Suppressor macrophage treated with lipopolysaccharide for 4 hours (primary cell): ENCODE results near the gene RAB40C.

Source experiments
- DNase-seq: peaks from one replicate; pipeline ENCODE4 v3.0.0-alpha.2; 2020

The RAB40C gene

DNA sequence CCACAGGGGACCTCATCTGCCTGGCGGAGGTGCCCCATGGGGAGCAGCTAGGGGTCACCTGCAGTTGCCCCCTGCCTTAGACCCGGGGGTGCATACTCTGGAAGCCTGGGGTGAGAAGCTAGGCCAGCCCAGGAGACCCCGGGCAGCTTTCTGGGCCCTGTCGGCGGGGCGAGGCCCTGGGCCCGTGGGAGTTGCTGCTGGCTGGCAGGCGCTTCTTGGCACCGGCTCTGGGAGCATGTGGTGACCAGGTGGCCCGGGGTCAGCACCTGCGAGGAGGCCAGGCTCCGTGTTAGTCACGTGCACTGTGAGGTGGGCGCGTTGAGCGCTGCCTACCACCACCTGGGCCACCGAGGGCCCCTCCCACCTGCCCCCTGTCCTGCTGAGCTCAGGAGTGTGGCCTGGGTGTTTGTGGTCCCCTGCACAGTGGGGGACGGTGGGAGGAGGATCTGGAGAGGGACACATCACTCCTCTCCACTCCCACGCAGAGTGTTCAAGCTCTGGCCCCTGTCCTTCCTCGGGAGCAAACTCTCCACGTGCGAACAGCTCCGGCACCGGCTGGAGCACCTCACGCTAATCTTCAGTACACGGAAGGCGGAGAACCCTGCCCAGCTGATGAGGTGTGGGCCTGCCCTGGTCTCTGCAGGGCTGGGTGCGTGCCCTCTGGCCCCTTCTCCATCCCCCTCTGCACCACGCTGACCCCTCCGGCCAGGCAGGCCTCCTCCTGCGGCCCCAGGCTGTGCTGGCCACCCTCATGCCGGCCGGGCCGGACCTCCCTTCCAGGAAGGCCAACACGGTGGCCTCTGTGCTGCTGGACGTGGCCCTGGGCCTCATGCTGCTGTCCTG is 14.3 kb upstream of the RAB40C start:
- no peak for DNase-seq

DNA sequence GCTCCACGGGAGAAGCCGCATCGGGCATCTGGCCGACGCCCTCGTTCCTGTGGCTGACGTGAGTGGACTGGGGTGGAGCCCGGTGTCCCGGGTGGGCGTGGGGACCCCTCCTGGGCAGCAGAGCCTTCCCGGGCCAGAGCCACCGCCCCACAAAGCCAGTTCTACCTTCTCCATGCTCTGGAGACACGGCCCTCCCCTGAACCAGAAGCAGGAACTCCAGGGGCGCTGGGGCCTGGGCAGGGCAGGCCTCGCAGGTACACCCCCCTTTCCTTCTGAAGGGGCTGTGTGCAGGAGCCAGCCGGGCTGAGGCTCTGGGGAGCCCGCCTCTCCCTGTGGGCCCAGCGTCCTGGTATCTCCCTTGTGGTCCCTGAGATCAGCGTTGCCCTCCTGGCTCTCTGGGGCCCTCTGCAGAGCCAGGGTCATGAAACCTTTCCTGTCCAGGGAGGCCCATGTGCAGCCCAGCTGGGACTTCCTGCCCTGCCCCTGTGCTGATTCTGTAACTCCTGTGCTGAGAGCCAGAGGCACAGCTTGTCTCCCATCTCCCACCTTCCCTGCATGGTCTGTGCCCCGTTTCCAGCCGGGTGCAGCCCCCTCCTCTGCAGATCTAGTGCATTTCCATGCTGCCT is 13.6 kb upstream of the RAB40C start:
- DNase-seq: no peak

DNA sequence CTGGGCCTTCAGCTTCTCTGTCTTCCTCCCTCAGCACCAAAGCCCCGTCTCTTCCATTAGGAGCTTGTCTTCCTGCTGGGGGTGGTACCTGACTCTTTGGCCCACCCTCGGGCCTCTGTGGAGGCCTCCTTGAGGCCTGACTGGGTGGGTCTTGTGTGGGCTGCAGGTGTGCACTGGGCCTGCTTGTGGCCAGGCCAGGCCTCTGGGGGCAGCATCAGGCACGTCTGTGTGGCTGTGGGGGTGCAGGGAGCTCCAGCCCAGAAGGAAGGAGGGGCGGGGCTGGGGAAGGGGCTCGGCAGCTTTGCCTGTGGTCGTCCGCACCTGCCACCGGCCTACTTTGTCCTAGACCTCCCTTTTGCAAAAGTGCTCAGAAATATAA is 13.1 kb upstream of the RAB40C start:
- no peak for DNase-seq

DNA sequence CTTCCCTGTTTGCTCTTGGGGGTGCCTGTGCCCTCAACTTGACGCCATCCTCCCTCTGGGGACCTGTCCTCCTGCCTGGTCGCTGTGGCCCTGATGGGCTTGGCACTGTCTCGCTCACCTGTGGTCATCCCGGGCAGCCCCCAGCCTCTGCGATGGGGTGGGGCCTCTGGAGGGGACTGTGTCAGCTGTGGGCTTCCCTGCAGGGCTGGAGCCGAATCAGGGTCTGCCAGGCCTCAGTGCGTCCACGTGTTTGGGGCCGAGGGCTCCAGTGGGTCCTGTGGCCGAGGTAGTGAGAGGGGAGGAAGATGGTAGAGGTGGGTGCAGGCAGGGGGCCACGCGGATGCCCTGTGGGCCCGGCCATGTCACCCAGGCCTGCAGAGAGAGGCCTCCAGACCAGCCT is 12.1 kb upstream of the RAB40C start:
- no peak for DNase-seq

DNA sequence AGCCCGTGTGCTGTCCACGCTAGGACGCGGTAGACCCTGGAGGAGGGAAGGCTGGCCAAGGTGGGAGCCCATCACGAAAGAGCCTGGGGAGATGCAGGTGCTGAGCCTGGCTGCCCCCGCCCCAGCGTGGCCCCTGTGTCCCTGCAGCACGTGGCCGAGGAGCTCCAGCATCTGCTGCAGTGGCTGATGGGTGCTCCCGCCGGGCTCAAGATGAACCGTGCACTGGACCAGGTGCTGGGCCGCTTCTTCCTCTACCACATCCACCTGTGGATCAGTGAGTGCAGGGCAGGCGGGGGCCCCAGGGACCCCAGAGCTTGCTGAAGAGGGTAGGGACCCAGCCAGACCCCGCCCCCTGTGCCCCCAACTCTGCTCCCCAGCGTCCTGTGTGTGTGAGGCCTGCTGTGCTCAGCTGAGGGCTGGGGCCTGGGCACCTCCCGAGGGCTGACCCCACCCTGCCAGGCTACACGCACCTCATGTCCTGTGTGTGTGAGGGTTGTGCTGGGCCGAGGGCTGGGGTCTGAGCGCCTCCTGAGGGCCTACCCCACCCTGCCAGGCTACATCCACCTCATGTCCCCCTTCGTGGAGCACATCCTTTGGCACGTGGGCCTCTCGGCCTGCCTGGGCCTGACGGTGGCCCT is 11.5 kb upstream of the RAB40C start:
- DNase-seq: no peak

DNA sequence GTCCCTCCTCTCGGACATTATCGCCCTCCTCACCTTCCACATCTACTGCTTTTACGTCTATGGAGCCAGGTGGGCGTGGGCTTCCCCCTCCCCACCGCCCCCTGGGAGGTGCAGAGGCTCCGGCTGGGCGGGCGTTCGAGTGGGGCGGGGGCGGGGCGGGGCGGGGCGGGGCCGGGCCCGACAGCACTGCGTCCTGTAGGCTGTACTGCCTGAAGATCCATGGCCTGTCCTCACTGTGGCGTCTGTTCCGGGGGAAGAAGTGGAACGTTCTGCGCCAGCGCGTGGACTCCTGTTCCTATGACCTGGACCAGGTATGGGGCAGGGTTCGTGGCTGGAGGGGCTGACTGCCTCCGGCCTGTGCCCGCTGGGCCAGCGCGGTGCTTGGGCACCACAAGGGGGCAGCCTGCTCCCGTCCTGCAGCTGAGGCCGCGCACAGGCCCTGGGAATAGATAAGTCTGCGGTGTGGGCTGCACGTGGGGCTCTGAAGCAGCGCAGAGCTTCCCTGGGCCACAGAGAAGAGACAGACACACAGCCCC is 10.9 kb upstream of the RAB40C start:
- peak; percentile 81 for DNase-seq

DNA sequence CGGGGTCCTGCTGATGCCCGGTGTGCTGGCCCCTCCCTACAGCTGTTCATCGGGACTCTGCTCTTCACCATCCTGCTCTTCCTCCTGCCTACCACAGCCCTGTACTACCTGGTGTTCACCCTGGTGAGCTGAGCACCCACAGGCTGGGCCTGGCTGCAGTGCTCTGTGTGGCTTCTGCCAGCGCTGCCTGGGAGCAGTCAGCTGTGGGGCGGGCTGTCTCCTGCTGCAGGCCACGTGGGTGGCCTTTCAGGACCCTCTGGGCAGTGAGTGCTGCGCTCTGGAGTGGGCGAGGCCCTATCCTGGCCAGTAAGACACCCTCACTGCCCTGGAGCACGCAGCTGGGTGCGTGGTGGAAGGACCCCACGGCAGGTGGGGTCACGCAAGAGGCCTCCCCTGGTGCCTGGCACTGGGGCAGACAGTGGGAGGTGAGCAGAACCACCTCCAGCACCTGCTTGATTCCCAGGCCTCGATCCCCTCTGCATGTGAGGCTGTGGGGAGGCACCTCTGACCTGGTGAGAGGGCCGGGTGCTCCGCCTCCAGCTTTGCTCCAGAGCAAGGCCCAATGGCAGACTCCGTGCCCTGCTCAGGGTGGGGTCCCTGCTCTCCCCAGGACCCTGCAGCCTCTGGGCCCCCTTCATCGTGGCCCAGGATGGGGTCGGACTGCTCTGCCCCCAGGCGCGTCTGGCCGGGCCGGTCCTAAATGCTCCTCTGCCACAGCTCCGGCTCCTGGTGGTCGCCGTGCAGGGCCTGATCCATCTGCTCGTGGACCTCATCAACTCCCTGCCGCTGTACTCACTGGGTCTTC is 9.5 kb upstream of the RAB40C start:
- no peak for DNase-seq

DNA sequence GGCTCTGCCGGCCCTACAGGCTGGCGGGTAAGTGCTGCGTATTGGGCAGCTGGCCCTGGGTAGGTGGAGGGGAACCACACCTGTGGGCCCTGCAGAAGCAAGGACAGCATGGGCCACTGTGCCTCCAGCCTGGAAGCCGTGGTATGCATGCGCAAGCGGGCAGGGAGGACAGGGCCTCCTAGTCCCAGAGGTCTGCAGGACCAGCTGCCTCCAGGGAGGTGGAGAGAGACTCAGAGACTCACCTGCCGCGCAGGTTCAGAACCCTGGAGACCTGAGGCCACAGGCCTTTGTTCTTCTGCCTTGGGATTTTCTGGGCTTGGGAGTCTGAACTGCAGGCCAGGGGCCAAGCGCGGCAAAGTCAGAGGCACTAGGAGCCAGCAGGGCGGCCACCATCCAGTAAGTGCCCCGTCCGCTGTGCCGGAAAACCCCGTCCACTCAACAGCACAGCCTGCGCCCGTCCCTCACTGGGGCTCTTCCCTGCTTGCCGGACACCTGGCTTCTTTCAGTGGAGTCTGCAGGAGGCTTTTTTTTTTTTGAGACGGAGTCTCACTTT is 8.8 kb upstream of the RAB40C start:
- DNase-seq: no peak

DNA sequence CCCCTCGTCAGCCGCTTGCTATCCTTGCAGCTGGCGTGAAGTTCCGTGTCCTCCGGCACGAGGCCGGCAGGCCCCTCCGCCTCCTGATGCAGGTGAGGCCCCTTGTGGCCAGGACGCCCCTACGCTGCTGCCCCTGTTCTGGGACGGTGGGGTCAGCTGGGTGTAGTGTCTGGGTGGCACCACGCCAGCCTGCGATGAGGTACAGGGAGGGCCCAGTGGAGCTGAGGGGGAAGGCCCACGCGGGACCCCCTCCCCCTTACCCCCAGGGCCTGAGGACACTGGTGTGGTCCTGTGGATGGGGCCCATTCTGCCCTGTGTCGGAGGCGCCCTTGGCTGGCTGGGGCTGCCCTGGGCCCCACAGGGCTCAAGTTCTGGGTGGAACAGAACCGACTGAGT is 7.7 kb upstream of the RAB40C start:
- DNase-seq: no peak

DNA sequence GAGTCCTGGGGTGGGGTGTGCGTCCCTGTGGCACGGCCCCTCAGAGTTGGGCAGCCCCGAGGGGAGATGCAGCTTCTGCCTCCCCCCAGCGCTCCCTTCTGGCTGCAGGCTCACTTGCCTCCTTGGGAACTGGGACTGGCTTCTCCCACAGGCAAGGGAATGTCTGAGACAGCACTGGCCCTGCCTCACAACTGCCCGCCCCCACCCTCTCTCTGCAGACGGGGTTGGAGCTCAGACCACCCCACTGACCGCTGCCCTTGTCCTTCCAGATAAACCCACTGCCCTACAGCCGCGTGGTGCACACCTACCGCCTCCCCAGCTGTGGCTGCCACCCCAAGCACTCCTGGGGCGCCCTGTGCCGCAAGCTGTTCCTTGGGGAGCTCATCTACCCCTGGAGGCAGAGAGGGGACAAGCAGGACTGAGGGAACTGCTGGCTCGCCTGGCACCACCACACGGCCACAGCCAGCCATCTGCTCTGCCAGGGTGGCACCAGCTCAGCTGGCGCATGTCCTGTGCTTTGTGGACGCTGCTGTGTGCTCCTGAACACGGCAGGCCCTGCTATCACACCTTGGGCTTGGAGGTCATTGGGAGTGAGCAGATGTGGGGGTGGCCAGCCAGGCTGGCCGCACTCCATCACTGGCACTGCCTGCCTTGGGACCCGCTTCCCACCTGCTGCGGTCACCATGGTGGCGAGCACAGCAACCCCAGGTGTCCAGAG is 7.1 kb upstream of the RAB40C start:
- no peak for DNase-seq

DNA sequence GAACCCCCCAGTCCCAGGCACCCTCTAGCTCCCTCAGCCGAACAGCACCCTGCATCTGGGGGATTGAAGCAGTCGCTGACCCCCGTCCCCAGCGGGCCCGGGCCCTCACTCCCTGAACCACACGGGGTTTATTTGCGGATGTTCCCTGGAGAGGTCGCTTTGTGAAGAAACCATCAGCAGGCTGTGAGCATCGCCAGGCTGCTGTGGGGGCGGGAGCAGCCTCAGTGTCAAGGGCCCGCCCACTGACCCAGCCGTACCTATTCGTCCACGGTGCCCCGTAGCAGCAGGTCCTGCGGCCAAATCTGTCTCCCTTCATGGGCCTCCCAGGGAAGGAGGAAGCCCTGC is 6.4 kb upstream of the RAB40C start:
- no peak for DNase-seq

DNA sequence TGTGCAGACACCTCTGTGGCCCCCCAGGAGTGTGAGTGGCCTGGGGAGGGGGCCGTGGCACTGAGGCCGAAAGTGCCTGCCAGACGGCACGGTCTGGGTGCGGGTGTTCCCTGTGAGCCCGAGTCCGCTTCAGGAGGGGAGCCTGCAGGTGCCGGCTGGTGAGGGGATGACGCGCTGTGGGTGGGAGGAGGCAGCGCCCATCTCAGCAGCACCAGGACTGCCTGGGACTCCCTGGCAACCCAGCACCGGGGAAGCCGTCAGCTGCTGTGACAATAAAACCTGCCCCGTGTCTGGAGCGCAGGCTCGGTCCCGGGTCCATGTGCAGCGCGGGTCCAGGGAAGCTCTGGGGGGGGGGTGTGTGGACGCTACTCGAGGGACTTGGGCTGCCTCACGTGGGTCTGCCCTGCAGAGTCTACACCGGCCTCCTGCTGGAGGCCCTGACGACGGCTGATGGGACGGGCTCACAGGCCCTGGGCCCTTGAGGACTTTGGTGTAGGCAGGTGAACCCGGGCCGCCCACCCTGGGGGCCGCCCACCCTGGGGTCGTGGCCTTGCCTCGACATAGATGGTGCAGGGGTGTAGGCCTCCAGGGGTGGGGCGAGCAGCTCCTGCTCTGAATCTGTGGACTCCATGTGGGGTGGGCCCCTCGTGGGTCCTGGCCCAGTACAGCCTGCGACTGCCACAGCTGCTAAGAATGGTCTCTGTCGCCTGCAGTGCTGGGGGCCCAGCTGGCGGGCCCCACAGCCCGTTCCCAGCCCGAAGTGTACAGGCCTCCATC is 5.9 kb upstream of the RAB40C start:
- DNase-seq: no peak

DNA sequence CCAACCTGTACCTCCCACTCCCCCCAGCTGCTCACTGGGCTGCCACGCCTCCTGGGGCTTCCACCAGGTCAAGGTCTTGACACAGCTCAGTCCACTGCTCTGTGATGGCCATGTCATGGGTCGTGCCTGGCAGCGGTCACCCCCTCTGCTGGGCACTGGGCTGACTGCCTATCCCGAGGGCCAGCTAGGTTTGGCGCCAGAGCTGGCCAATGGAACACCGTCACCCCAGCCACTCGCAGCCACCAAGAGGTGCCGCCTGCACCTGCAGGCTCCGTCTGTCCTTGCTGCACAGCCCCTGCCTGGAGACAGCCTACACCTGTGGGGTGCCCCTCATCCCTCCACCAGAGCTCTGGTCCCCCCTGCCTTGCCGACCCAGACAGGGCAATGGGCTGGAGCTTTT is 4.5 kb upstream of the RAB40C start:
- DNase-seq: no peak

DNA sequence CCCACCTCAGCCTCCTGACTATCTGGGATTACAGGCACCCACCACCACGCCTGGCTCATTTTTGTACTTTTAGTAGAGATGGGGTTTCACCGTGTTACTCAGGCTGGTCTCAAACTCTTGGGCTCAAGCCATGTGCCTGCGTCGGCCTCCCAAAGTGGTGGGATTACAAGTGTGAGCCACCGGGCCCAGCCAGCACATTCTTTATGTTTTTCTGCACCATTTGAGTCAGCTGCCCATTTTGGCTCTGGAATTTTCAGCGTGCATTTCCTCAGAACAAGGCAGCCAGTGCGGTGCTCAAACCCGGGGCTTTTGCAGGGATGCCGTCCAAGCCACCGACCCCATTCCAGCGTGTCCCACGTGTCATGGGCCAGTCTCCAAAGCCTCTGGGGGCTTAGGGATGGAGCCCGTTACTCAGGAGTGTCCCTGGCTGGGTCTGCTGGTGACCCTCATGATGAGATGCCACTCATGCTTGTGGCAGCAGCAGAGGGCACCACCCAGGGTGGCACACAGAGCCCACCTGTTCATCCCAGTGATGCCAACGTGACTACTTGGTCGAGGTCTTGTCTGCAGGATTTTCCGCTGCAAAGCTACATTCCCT is 3.7 kb upstream of the RAB40C start:
- DNase-seq: no peak

DNA sequence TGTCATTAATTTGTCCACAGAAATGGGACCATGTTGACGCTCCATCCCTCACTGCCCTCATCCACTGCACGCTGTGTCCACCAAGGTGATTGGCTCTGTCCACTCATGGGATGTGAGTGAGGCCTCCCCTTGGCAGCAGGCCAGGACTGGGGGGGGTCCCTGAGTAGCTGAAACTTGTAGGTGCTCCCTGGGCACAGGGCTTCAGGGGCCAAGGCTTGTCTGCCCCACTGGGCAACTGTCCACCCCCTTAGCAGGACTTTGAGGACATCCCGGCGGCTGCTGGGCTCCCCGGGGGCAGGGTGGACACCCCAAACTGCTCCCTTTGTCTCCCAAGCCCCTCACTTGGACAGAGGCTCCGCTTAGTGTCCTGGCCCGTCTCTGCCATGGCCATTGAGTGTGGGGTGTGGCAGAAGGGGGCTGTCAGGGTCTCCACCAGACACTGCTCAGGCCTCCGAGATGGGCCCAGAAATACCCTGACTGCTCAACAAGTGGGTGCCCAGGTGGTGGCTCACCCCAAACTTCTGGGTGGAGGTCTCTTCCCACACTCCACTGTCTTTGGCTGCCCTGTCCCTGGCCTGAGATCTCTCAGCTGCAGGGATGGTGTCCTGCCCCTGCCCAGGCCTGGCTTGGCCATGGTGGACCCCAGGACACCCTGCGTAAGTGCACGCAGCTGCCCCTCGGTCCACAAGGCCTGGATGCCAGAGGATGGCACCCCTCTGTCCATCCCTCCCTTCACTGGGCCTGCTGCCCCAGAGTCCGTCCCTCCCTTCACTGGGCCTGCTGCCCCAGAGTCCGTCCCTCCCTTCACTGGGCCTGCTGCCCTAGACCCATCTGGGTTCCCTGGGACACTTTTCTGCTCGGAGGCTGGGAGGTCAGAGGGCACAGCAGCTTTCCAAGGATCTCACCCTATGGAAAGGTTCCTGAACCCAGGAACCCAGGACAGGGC is 2.9 kb upstream of the RAB40C start:
- DNase-seq: no peak

DNA sequence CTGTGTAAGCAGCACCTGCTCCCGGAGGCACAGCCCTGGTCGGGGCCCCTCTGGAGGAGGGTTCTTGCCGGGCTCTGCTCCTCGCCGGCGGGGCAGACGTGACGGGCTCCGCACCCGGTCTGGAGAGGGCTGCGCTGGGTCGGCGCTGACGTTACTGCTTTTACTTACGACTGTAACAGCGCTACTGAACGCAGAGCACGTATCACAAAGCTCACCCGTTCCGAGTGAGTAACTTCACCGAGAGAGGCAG is 1.3 kb upstream of the RAB40C start:
- DNase-seq: peak; percentile 77

DNA sequence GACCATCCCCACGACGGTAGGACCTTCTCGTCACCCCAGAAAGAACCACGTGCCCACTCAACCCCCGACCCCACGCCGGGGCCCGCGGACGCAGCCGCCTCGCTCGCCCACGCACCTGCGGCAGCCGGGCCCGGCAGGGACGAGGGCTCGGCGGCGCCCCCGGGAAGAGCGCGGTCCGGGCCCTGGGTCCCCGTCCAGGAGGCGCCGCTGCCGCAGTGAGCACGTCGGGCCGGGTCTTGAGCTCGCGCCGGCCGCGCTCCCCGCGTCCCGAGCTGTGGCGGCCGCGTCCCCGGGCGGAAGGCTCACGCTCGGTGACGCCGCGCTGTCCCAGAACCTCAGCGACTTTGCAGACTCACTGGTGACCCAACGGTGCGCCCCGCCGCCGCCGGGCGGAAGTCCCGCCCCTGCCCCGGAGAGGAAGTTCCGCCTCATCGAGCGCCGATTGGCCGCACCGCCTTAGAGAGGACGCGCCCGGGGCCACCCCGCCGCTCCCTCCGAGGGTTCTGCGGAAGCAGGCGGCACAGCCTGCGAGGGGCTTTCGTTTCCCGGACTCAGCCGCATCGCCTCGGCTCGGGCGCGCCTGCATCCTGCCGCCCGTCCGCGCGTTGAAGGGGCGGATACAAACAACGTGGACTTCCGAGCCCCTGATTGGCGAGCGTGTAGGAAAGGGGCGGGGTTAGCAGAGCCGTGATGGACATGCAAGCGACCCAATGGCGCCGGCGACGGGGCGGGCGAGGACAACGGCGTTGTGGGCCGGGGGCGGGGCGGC is 793 bp upstream of the RAB40C start:
- peak; percentile 97 for DNase-seq

DNA sequence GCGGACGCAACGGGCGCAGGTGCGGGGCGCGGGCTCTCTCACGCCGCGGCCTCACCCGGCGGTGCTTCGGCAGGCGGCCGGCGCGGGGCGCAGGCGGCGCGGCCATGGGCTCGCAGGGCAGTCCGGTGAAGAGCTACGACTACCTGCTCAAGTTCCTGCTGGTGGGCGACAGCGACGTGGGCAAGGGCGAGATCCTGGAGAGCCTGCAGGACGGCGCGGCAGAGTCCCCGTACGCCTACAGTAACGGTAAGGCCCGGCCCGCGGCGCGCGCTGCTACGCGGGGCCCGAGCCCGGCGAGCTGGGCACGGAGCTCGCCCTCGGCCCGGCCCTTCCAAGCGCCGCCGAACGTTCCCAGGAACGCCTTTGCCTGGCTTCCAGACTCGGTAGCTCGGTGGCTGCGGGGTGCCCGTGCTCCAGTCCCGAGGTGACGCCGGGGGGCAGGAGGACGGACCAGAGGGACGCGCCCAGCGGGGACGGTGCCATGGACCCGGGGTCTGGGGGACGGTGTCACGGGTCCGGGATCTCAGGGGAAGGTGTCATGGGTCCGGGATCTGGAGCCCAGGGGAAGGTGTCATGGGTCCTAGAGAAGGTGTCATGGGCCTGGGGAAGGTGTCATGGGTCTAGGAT is 435 bp downstream of the RAB40C start:
- peak; percentile 30 for DNase-seq

DNA sequence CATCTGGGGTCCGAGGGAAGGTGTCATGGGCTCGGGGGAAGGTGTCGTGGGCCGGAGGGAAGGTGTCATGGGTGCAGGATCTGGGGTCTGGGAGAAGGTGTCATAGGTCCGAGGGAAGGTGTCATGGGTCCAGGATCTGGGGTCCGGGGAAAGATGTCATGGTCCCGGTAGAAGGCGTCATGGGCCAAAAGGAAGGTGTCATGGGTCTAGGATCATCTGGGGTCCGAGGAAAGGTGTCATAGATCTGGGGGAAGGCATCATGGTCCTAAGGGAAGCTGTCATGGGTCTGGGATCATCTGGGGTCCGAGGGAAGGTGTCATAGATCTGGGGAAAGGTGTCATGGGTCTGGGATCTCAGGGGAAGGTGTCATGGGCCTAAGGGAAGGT is 942 bp downstream of the RAB40C start:
- no peak for DNase-seq
